ENCODE data around the gene NGFR.

NGFR gene

GRCh38 chr17:49514071-49514721 lies 19.1 kb downstream of the NGFR start:
- no peak for DNase-seq (ENCODE audit: low spot score)
- no peak for FAIRE-seq

GRCh38 chr17:49515196-49515770 lies 20.2 kb downstream of the NGFR start:
- FAIRE-seq (no peak), DNase-seq (ENCODE audit: low spot score) (peak; percentile 73)

DNA sequence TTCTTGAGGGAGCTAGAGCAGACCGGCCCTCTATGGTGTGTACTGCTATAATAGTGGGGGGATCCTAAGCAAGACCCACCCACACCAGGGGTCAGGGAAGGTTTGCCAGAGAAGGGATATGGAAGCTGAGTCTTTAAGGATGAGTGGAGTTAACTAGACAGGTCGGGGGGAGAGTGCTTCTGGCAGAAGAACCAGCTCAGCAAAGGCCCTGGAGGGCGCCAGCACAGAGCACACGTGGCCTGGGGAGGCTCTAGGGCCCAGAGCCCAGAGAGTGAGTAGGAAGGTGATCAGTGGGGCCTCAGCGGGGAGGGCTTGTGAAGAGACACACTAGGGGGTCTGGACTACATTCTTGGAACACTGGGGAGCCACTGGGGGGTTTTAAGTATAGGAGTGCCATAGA lies 21.1 kb downstream of the NGFR start:
- no peak for FAIRE-seq
- no peak for DNase-seq (ENCODE audit: low spot score)

GRCh38 chr17:49518346-49519078 lies 23.4 kb downstream of the NGFR start:
- DNase-seq (ENCODE audit: low spot score) (no peak), FAIRE-seq (no peak)

- DNase-seq (ENCODE audit: low spot score), result no peak
- FAIRE-seq, result no peak
These were observed 24.7 kb downstream of the NGFR start for GRCh38 chr17:49519781-49520180.

DNA sequence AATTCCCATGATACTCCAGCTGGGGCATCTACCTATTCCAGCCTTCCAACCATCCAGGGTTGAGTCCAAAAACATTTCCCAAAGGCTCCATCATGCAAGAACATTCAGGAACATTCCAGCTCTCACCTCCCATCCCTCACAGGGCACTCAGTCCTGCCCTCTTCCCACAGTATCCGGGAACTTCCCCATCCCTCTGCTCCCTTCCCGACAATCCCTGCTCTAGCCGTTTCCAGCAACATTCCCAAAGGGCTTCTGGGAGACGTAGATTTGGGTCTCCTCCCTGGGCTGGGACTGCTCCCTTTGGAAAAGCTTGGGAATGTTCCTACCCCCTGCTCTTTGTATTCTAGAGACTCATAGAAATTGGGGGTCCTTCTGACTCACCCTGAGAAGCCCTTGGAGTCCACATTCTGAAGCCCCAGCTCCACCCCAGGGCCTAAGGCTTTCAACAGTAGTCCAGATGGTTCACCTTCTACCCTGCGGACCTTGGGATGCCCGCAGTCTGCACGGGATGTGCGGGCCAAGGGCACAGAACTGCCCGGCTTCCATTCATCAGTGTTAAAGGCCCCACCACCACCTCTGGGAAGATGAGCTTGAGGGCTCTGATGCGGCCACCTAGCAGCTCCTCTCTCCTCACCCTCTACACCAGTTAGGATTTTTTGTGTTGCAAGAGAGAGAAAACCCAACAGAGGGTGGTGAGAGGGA lies 25.4 kb downstream of the NGFR start:
- no peak for FAIRE-seq
- DNase-seq (ENCODE audit: low spot score), result no peak

DNA sequence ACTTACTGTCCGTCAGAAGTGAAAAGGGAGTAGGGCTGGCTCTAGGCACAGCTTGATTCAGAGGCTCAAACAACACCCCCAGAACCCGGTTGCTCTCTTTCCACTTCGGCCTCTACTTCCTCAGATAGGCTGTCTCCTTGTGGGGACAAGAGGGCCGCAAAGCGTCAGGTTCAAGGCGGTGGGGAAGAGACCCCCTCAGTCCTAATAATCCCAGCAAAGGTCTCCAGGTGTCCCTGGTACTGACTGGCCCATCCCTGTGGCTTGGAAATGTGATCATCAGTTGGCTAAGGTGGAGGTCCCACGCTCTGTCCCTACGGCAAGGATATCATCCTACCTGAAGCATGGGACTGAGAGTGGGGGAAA lies 26.0 kb downstream of the NGFR start:
- DNase-seq (ENCODE audit: low spot score) (no peak), FAIRE-seq (no peak)

DNA sequence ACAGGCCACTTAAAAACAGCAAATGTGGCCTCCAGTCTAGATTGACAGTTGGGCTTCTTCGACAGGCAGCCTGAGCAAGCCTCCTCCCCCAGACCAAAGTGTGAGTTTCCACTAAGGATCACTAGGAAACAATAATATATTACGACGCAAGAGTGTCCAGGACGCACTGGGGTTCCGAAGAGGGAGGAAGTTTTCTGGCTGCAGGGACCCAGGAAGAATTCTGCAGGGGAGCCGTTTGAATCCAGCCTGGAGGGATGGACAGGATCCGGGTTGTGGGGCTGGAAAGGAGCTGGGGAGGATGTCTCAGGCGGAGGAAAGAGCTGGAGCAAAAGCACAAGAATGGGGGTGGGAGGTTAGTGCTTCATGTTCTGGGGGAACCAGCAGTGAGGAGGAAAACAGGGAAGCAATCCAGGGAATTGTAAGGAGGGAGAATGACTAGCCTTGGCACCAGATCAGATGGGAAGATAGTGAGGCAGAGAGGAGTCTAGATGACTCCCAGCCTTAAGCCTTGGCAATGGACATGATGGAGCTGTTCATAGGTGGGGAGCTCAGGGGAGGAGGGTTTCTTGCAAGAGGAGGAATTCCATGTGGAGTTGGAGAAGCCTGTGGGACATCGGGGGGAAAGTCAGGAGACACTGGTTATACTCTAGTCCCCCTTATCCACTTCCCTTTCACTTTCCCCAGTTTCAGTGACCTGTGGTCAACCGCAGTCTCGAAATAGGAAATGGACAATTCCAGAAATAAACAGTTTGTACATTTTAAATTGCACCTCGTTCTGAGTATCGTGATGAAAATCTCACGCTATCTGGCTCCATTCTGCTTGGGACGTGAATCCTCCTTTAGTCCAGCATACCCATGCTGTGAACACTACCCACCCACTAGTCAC lies 26.6 kb downstream of the NGFR start:
- DNase-seq (ENCODE audit: low spot score) (no peak), FAIRE-seq (no peak)

DNA sequence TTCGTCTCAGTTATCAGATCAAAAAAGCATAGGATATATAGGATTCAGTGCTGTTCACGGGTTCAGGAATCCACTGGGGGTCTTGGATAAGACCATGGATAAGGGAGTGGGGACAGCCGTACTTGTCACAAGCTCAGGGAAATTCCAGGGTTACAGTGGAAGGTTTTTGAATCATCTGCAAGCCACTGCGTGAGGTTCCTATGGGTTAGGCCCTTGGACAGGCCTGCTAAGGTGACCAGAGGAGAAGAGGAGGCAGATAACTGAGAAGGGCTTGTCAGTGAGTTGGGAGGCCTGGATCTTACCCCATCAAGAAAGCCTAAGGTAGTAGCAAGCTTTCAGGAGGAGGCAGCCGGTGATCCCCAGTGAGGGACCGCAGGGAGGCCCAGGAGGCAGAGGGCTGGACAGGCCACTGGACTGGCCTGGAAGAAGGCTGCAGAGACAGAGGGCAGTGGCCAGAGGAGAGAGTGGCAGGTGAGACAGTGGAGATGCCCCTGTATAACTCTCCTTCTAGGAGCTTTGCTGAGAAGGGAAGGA lies 27.3 kb downstream of the NGFR start:
- no peak for DNase-seq (ENCODE audit: low spot score)
- no peak for FAIRE-seq

DNA sequence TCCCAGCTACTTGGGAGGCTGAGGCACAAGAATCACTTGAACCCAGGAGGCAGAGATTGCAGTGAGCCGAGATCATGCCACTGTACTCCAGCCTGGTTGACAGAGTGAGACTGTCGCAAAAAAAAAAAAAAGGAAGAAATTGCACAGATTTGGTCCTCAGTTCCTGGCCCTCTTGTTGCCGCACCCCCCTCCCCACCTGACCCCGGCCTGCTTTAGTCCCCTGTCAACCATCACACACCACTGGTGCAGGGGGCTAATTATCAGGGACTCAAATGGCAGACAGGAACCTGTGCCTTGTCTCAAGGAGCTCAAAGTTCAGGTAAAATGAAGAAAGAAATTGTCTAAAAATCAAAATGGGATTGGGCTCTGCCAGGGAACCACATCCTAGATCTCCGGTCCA lies 28.1 kb downstream of the NGFR start:
- FAIRE-seq (no peak), DNase-seq (ENCODE audit: low spot score) (no peak)

DNA sequence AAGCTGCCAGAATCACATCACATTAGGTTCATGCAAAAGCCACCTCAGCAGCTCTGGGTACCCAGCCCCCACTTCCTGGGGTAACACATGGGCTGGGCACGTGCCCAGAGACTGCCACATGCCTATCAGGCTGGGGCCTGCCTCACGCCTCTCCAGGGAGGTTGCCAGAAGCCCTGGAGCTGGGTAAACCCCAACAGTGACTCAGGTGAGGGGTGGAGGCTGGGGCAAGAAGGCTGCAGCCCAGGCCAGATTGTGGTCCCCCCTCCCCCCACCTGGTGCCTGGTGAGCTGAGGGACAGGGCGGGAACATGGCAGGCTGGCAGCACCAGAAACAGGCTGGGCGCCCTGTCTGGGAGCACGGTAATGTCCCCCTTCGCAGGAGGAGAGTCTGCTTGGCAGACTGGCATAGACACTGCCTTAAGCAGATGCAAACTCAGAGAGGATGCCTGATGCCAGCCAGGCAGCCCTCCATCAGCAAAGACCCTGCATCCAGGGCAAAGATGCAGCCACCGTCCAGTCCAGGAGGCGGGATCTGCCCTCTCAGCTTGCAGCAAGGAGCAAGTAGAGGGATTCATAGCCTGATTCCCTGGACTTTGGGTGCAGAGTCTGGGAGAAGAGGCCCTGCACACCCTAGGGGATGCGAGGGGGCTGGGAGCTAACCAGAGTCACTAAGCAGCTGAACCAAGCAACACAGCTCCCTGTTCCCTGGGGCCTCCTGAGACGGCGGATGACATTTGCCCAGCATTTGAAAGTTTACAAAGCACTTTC lies 28.8 kb downstream of the NGFR start:
- no peak for FAIRE-seq

DNA sequence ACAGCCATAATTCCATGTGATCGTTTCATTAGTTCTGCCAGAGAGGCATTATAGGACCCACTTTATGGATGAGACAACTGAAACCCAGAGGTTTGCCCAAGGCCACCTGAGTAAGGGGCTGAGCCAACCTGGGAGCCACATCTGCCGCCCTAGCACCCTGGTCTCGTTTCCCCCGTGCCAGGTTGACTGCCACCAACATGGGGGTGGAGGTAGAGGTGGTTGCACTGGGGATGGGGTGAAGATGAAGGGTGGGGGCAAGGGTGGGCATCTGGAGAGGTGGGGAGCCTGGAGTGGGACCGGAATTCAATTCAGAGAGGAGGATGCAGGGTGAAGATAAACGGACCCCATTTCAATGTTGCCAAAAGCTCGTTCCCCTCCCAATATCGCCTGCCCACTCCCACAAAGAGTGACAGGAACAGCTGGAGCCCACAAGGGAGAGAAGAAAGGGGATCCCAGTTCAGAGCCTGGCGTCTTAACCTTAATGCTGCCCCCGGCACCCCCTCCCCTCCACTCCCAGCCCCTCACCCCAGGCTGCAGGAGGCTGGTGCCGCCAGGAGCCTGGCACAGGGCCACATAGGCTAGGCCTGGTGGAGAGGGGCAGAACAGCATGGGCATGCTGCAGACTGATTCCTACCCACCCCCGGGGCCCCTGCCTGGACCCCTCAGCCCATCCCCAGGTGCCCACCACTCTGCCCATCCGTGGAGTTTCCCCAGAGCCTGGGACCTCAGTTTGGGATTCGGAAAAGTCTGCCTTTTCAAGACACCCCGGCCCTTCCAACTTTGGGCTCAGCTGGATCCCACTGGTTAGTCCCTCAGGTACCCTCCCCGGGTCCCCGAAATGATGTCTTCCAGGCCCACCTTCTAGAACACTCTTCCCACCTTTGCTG lies 29.6 kb downstream of the NGFR start:
- no peak for DNase-seq (ENCODE audit: low spot score)
- FAIRE-seq, result no peak

More for the DNA sequence above, 28.8 kb downstream of the NGFR start:
- DNase-seq (ENCODE audit: low spot score), result peak; percentile 81

DNA sequence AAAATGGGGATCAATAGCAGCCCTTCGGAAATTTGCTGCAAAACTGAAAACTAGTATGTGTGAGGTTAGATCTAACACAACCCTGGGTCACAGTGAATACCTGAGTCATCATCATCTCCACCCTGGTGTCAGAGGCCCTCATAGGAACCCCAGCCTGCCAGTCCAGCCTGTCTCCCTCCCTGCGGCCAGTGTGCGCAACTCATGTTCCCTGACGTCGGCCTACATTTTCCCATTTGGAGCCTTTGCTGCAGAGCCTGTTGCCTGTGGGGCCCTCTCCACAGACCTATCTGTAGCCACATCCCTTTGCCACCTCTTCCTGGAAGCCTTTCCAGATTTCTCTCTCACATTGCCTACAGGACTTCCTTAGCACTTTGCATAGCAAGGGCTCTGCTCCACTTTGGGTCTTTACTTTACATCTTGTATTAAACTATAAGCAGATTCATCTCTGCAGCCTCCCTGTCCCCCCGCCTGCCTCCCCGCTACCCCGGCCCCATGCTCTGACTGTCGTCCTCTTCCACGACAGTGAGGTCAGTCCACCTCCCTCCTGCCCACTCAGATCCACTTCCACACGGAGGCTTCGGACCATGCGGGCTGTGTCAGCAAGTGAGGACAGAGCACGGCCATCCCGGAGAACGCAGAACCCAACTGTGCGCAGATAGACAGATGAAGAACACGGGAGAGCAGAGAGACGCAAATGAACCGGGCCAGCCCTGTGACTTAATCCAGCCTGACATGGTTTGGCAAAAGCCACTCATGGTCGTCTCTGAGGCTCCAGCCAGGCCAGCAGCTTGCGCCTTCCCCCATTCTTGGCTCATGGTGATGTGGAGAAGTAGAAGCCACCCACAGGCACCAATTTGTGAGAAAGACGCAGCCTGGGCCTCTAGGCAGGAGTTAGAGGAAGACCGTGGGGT lies 31.0 kb downstream of the NGFR start:
- DNase-seq (ENCODE audit: low spot score) (no peak), FAIRE-seq (no peak)

DNA sequence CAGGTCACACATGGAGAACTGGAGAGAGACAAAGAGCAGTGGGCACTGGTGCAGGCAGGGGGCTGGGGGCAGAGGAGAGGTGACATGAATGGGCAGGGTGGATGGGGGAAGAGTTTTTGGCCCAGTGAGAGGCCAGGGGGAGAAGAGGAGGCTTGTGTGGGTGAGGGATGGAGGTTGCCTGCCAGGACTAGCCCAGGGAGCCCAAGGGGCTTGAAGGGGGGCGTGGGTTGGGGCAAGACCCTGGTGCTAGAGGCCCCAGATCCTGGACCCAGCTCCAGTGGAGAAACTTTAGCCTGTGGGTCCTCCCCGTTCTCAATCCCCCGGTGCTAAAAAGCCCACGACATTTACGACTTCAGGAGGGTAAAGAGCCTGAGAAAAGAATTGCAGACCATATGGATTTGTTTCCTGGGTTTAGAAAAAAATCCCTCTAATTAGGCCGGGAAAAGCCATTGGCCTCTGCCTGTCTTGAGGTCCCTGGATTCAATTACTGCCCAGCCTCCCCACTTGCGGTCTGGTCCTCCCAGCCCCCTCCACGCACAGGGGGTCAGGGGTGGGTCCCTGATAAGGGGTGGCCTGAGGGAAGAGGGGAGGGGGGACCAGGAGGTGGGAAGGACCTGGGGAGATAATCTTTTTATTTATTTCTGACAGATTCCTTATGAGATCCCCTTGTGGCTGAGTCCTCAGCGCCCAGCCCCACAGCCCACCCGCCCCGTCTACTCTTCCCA lies 33.0 kb downstream of the NGFR start:
- FAIRE-seq, result no peak

DNA sequence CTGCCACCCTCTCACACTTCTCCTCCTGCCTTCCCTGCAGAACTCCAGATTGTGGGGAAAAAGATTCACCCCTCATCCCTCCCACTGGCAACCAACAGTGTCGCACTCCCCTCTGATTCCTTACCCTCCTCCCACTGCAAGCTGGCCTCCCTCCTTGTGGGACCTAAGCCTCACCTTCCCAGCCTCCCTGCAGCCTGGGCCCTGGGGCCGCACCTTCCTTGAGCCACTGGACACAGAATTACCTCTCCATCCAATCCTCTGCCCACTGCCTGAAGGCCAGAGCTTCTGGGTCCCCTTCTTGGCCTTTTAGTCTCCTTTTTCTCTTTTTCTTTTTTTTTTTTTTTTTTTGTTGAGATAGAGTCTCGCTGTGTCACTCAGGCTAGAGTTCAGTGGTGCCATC lies 33.9 kb downstream of the NGFR start:
- DNase-seq (ENCODE audit: low spot score), result no peak
- peak; percentile 17 for FAIRE-seq

More for the DNA sequence above, 33.0 kb downstream of the NGFR start:
- DNase-seq (ENCODE audit: low spot score), result no peak

GRCh38 chr17:49530118-49530517 lies 35.0 kb downstream of the NGFR start:
- FAIRE-seq (no peak), DNase-seq (ENCODE audit: low spot score) (no peak)

GRCh38 chr17:49543860-49544259 lies 48.8 kb downstream of the NGFR start:
- no peak for DNase-seq (ENCODE audit: low spot score)
- no peak for FAIRE-seq
